ENCODE data around the gene CARF. TPM values are rescaled to one million over a fixed set of nuclear protein-coding genes. Genes with fewer than 3 reads are reported as not detected.

CARF gene
- total RNA-seq, 1 experiment from 2014 or later: 4.2 TPM

DNA sequence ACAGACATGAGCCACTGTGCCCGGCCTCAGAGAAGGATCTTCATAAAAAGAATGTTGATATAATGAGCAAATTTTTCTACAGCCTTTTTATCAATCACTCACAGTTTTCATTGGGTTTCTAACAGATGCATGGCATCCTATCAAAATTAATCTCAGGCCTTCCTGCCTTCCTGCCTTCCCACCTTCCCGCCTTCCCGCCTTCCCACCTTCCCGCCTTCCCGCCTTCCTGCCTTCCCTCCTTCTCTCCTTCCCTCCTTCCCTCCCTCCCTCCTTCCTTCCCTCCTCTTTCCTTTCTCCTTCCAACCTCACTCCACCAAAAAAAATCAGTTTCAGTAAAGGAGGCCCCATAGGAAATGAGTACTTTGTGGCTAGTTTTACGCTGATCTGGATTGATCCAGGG, 48.4 kb downstream of the CARF start:
- DNase-seq (ENCODE audit: low read depth, low spot score) (no peak), ATAC-seq (no peak)
- ChIA-PET CTCF (no interaction called here), RAD21 (ENCODE audit: low non-redundant PET in 1 of 2, low total read pairs in 2 of 2, uncharacterized antibody in 2 of 2, unreplicated experiment in 2 of 2) (no interaction called here), POLR2A (no interaction called here)
- Histone ChIP-seq H3K9me3 (ENCODE audit: control insufficient read depth in 1 of 2, insufficient read depth in 1 of 2, low read depth in 1 of 2, low read length in 2 of 2) (no peaks in the 10 kb centered on the region), H3K36me3 (ENCODE audit: control insufficient read depth in 1 of 2, insufficient read depth in 2 of 2, low read length in 2 of 2) (no peaks in the 10 kb centered on the region), H3K9me2 (ENCODE audit: insufficient read depth) (no peaks in the 10 kb centered on the region), H2AFZ (ENCODE audit: low read depth, low read length, poor library complexity, severe bottlenecking) (no peak overlapping the region), H4K20me1 (ENCODE audit: insufficient read depth) (no peaks in the 10 kb centered on the region), H3K4me2 (ENCODE audit: low read length) (no peak overlapping the region), H3K27ac (ENCODE audit: low read depth, low read length) (no peak overlapping the region), H3K4me3 (replicated peaks in 1 of 2; ENCODE audit: low read depth in 1 of 2, low read length in 2 of 2) (no peak overlapping the region), H3K4me1 (ENCODE audit: control insufficient read depth in 1 of 2, insufficient read depth in 2 of 2, low read length in 2 of 2) (peaks cover 0 to 6% of the 10 kb centered on the region in 2 experiments; a peak in 2 of 4 replicates), H3K9ac (ENCODE audit: low read length) (no peak overlapping the region), H3K27me3 (ENCODE audit: insufficient read depth, low read length) (no peaks in the 10 kb centered on the region), H3K79me2 (ENCODE audit: insufficient read depth, low read length) (no peaks in the 10 kb centered on the region)
- BruUV-seq (replicated peaks): no TSS peak
- intact Hi-C loops (cut with micrococcal nuclease): no loop called here
- TF ChIP-seq ZFX (IDR thresholded peaks at IDR 0.05): no peak
- TF ChIP-seq ZNF274 (IDR thresholded peaks at IDR 0.05; ENCODE audit: low read depth, low read length): no peak
- no peak for TF ChIP-seq POLR2AphosphoS5 (IDR thresholded peaks at IDR 0.05; ENCODE audit: low read depth, low read length)
- TF ChIP-seq, protein P1, sequence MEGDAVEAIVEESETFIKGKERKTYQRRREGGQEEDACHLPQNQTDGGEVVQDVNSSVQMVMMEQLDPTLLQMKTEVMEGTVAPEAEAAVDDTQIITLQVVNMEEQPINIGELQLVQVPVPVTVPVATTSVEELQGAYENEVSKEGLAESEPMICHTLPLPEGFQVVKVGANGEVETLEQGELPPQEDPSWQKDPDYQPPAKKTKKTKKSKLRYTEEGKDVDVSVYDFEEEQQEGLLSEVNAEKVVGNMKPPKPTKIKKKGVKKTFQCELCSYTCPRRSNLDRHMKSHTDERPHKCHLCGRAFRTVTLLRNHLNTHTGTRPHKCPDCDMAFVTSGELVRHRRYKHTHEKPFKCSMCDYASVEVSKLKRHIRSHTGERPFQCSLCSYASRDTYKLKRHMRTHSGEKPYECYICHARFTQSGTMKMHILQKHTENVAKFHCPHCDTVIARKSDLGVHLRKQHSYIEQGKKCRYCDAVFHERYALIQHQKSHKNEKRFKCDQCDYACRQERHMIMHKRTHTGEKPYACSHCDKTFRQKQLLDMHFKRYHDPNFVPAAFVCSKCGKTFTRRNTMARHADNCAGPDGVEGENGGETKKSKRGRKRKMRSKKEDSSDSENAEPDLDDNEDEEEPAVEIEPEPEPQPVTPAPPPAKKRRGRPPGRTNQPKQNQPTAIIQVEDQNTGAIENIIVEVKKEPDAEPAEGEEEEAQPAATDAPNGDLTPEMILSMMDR (IDR thresholded peaks at IDR 0.05 in 2 of 3, conservative IDR thresholded peaks at IDR 0.05 in 1 of 3; ENCODE audit: borderline replicate concordance in 1 of 3, insufficient read depth in 1 of 3, low read depth in 2 of 3, low read length in 2 of 3): no peak
- no peak for TF ChIP-seq YY1 (IDR thresholded peaks at IDR 0.05; ENCODE audit: extremely low read depth, insufficient replicate concordance, low read depth, low read length)
- no peak for TF ChIP-seq JUND (IDR thresholded peaks at IDR 0.05)

- ATAC-seq: no peak
- Histone ChIP-seq H3K36me3 (ENCODE audit: control insufficient read depth in 1 of 2, insufficient read depth in 2 of 2, low read length in 2 of 2) (no peaks in the 10 kb centered on the region), H4K20me1 (ENCODE audit: insufficient read depth) (no peaks in the 10 kb centered on the region), H3K27ac (ENCODE audit: low read depth, low read length) (no peak overlapping the region), H3K79me2 (ENCODE audit: insufficient read depth, low read length) (no peaks in the 10 kb centered on the region), H3K4me2 (ENCODE audit: low read length) (no peak overlapping the region), H3K27me3 (ENCODE audit: insufficient read depth, low read length) (no peaks in the 10 kb centered on the region), H3K9me3 (ENCODE audit: control insufficient read depth in 1 of 2, insufficient read depth in 1 of 2, low read depth in 1 of 2, low read length in 2 of 2) (no peaks in the 10 kb centered on the region), H2AFZ (ENCODE audit: low read depth, low read length, poor library complexity, severe bottlenecking) (no peak overlapping the region), H3K4me1 (ENCODE audit: control insufficient read depth in 1 of 2, insufficient read depth in 2 of 2, low read length in 2 of 2) (peaks cover 3 to 13% of the 10 kb centered on the region in 2 experiments; a peak in 3 of 4 replicates), H3K9me2 (ENCODE audit: insufficient read depth) (no peaks in the 10 kb centered on the region), H3K4me3 (replicated peaks in 1 of 2; ENCODE audit: low read depth in 1 of 2, low read length in 2 of 2) (no peak overlapping the region), H3K9ac (ENCODE audit: low read length) (no peak overlapping the region)
- ChIA-PET POLR2A (no interaction called here), RAD21 (ENCODE audit: low non-redundant PET in 1 of 2, low total read pairs in 2 of 2, uncharacterized antibody in 2 of 2, unreplicated experiment in 2 of 2) (no interaction called here), CTCF (no interaction called here)
- intact Hi-C loops (cut with micrococcal nuclease): no loop called here
- TF ChIP-seq YY1 (IDR thresholded peaks at IDR 0.05; ENCODE audit: extremely low read depth, insufficient replicate concordance, low read depth, low read length): no peak
- TF ChIP-seq EZH2phosphoT487 (IDR thresholded peaks at IDR 0.05; ENCODE audit: borderline replicate concordance): no peak
- no peak for TF ChIP-seq EZH2 (IDR thresholded peaks at IDR 0.05)
- TF ChIP-seq FOSL1 (IDR thresholded peaks at IDR 0.05; ENCODE audit: low read depth): no peak
- no peak for TF ChIP-seq SIN3A (IDR thresholded peaks at IDR 0.05; ENCODE audit: low read depth)
- no peak for TF ChIP-seq ZNF274 (IDR thresholded peaks at IDR 0.05; ENCODE audit: low read depth, low read length)
- TF ChIP-seq RAD21 (IDR thresholded peaks at IDR 0.05; ENCODE audit: low read depth): no peak
- no peak for TF ChIP-seq TCF7L2 (IDR thresholded peaks at IDR 0.05; ENCODE audit: borderline replicate concordance, extremely low read depth, insufficient read depth, insufficient read length)
- no peak for TF ChIP-seq CEBPB (IDR thresholded peaks at IDR 0.05; ENCODE audit: low read depth)
- no peak for TF ChIP-seq SRF (IDR thresholded peaks at IDR 0.05; ENCODE audit: low read depth)
- no peak for TF ChIP-seq ELF1 (IDR thresholded peaks at IDR 0.05; ENCODE audit: borderline replicate concordance, low read depth)
- no peak for DNase-seq (ENCODE audit: low read depth, low spot score)
- no TSS peak for BruUV-seq (replicated peaks)
These were observed 51.6 kb downstream of the CARF start for GRCh38 chr2:202963712-202964111.
